Osteoblast (primary cell): ENCODE measurements around the gene MAB21L4. TPM values are rescaled to one million over a fixed set of nuclear protein-coding genes. Genes with fewer than 3 reads are reported as not detected.

Source experiments
- DNase-seq: peaks from one replicate; pipeline ENCODE4 v3.0.0; 2011; ENCODE audit warnings: low spot score, mixed read lengths; ENCODE audit not compliant: insufficient read length; ENCODE audit errors: missing footprints
- H2AFZ ChIP-seq: 2 replicates; pipeline ENCODE4 v1.6.0; 2011; ENCODE audit warnings: mild to moderate bottlenecking, low read length
- H3K27ac ChIP-seq: 2 replicates; pipeline ENCODE4 v1.5.1; 2011; ENCODE audit warnings: mild to moderate bottlenecking, low read depth, low read length, moderate library complexity
- H3K27me3 ChIP-seq: 2 replicates; pipeline ENCODE4 v1.6.0; 2012; ENCODE audit warnings: mild to moderate bottlenecking, control low read depth, inconsistent platforms, low read length, moderate library complexity; ENCODE audit not compliant: insufficient read depth
- H3K36me3 ChIP-seq: 2 replicates; pipeline ENCODE4 v1.5.1; 2011; ENCODE audit warnings: mild to moderate bottlenecking, low read length, control low read depth, moderate library complexity; ENCODE audit not compliant: insufficient read depth
- H3K4me1 ChIP-seq: 2 replicates; pipeline ENCODE4 v1.5.1; 2011; ENCODE audit warnings: mild to moderate bottlenecking, low read length, control low read depth, moderate library complexity; ENCODE audit not compliant: insufficient read depth
- H3K4me2 ChIP-seq: 2 replicates; pipeline ENCODE4 v1.6.0; 2011; ENCODE audit warnings: mild to moderate bottlenecking, low read length; ENCODE audit not compliant: insufficient read depth
- H3K4me3 ChIP-seq: fragments of 200-600 bp; sonication (generic); 3 replicates; pipeline ENCODE4 v1.5.1; 2012; ENCODE audit warnings: mild to moderate bottlenecking, low read length, inconsistent platforms; ENCODE audit not compliant: insufficient read depth
- H3K79me2 ChIP-seq: 2 replicates; pipeline ENCODE4 v1.6.0; 2012; ENCODE audit warnings: mild to moderate bottlenecking, low read length, control low read depth, inconsistent platforms; ENCODE audit not compliant: insufficient read depth
- H3K9me3 ChIP-seq: 2 replicates; pipeline ENCODE4 v1.5.1; 2011; ENCODE audit warnings: low read depth, low read length, control low read depth
- H4K20me1 ChIP-seq: 2 replicates; pipeline ENCODE4 v1.6.0; 2012; ENCODE audit warnings: mild to moderate bottlenecking, low read length, control low read depth; ENCODE audit not compliant: insufficient read depth
- total RNA-seq: library from RNA; depleted of rRNA; stranded (reverse); fragments of >200 nt; gene quantifications from 2 replicates; pipeline ENCODE4 v1.2.3, GENCODE V29; 2012
- TF ChIP-seq, protein P1 (sequence below): IDR thresholded peaks from 2 replicates; pipeline ENCODE4 v1.5.1; 2011; ENCODE audit warnings: mild to moderate bottlenecking, low read depth, low read length, moderate library complexity; ENCODE audit errors: extremely low read depth

MAB21L4 gene
- total RNA-seq, 1 donor: not detected

DNA sequence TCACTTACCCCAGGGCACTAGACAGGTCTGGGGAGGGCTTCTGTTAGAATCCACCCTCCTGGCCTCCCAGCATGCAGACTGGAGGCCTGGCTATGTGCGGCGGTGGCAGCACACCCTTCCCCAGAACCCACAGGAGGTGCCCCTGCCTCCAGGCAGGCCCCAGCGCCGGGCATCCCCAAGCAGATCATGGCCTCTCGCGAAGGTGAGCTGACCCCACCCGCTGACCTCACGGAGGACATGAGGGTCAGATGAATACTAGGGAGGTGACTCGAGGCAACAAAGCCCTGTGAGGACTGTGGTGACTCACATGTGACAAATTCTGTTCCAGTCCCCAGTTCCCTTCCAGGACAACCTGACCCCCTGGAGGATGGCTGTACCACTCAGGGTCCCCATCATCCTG lies 1.9 kb downstream of the MAB21L4 start:
- Histone ChIP-seq H3K4me3 (no peak overlapping the region), H3K79me2 (no peaks in the 10 kb centered on the region), H3K36me3 (no peaks in the 10 kb centered on the region), H3K9me3 (no peaks in the 10 kb centered on the region), H3K27ac (no peak overlapping the region), H4K20me1 (no peaks in the 10 kb centered on the region), H2AFZ (no peak overlapping the region), H3K4me2 (no peak overlapping the region), H3K27me3 (no peaks in the 10 kb centered on the region), H3K4me1 (no peaks in the 10 kb centered on the region)
- TF ChIP-seq, protein P1, sequence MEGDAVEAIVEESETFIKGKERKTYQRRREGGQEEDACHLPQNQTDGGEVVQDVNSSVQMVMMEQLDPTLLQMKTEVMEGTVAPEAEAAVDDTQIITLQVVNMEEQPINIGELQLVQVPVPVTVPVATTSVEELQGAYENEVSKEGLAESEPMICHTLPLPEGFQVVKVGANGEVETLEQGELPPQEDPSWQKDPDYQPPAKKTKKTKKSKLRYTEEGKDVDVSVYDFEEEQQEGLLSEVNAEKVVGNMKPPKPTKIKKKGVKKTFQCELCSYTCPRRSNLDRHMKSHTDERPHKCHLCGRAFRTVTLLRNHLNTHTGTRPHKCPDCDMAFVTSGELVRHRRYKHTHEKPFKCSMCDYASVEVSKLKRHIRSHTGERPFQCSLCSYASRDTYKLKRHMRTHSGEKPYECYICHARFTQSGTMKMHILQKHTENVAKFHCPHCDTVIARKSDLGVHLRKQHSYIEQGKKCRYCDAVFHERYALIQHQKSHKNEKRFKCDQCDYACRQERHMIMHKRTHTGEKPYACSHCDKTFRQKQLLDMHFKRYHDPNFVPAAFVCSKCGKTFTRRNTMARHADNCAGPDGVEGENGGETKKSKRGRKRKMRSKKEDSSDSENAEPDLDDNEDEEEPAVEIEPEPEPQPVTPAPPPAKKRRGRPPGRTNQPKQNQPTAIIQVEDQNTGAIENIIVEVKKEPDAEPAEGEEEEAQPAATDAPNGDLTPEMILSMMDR: no peak
- DNase-seq: no peak

DNA sequence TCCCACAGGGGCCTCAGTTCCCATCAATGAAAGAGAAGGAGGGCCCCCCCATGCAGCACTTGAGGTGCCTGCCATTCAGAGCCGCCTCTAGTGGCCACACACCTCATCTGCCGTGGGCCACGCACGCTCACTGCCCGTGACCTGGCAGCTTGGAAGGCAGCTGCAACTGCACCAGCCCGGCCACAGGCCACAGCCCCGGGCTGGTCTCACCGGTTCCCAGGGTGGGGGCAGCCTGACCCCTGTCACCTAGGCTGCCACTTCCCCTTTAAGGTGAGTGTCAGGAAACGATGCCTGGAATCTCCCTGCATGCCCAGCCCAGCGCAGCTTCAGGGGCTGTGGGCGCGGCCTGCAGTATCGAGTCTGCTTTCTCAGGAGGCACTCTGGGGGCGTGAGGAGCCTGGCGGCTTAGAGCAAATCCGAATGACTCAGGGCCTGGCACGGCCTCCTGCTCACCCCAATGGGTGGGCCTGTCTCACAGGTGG lies 2.6 kb downstream of the MAB21L4 start:
- Histone ChIP-seq H3K27me3 (no peaks in the 10 kb centered on the region), H3K36me3 (no peaks in the 10 kb centered on the region), H3K27ac (no peak overlapping the region), H3K9me3 (no peaks in the 10 kb centered on the region), H3K4me1 (no peaks in the 10 kb centered on the region), H3K79me2 (no peaks in the 10 kb centered on the region), H2AFZ (no peak overlapping the region), H3K4me2 (no peak overlapping the region), H4K20me1 (no peaks in the 10 kb centered on the region), H3K4me3 (no peak overlapping the region)
- peak; percentile 97 for DNase-seq
- TF ChIP-seq, protein P1: no peak

DNA sequence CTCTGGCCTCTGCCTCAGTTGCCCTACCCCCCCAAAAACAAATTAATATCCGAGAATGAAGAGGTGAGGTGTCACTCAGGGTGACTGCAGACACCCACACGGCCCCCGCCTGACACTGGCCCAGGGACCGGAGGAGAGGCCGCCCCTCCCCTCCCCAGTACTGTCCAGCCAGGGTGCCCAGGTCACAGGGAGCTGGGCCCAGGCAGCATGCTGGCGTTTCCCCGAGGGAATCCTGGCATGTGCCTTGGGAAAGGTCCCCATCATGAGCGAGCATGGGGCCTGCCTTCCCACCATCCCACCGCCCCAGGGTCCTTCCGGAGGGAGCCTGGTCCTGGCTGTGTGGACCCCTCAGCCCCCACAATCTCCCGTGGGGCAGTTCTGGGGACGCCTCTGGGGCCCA lies 3.0 kb downstream of the MAB21L4 start:
- TF ChIP-seq, protein P1: no peak
- H3K4me2 ChIP-seq: no peak overlapping the region
- no peaks in the 10 kb centered on the region for H3K4me1 ChIP-seq
- no peaks in the 10 kb centered on the region for H3K36me3 ChIP-seq
- no peak overlapping the region for H3K4me3 ChIP-seq
- no peaks in the 10 kb centered on the region for H3K27me3 ChIP-seq
- no peak for DNase-seq
- H3K9me3 ChIP-seq: no peaks in the 10 kb centered on the region
- H4K20me1 ChIP-seq: no peaks in the 10 kb centered on the region
- H3K79me2 ChIP-seq: no peaks in the 10 kb centered on the region
- H2AFZ ChIP-seq: no peak overlapping the region
- H3K27ac ChIP-seq: no peak overlapping the region

DNA sequence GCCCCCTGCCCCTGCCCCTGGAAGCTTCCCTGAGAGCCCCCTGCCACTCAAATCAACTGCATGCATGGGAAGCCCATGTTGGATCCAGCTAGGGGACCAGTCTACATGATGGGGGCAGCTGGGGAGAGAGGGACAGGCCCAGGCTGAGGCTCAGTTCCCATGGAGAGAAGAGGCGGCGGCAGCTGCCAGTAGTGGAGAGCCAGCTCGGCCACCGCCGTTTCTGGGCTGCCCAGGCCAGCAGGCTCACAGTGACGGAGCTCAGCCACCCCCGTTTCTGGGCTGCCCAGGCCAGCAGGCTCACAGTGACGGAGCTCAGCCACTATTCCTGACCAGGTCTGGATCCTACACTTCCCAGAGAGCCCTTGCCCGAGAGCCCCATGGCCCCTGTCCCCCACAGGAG lies 3.6 kb downstream of the MAB21L4 start:
- Histone ChIP-seq H3K27me3 (no peaks in the 10 kb centered on the region), H2AFZ (no peak overlapping the region), H3K4me3 (no peak overlapping the region), H3K9me3 (no peaks in the 10 kb centered on the region), H3K36me3 (no peaks in the 10 kb centered on the region), H3K4me2 (no peak overlapping the region), H3K27ac (no peak overlapping the region), H3K4me1 (no peaks in the 10 kb centered on the region), H3K79me2 (no peaks in the 10 kb centered on the region), H4K20me1 (no peaks in the 10 kb centered on the region)
- DNase-seq: no peak
- TF ChIP-seq, protein P1: no peak
